ENCODE results near the gene ALDH1A1.

Gene ALDH1A1

DNA sequence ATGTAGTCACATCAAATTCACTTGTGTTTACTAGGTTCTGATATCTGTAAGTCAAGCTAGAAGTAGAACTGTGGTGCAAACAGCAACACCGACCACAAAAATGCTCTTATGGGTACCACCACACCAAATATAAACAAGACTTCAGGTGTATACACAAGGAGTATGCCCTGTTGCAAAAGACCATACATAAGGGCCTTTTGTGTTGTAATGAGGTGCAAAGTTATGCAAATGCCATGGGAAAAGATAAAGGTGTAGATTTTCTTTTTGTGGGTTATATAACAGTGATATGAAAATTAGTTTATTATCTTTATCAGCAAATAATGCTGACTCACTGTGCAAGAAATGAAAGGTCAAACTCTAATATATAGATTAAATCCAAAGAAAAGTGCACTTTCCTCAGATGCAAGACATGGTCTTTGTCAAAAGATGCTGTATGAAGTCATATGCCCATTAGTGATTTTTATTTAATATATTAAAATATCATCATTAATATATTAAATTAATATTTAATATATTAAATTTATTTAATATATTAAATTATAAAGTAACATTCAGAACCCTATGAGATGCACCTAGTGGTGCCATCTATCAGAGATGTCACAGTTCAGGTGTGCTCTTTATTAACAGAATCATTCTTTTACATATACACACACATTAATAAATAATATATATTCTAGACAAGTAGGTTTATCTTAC is 26.7 kb upstream of the ALDH1A1 start:
- peak; percentile 6 for FAIRE-seq

DNA sequence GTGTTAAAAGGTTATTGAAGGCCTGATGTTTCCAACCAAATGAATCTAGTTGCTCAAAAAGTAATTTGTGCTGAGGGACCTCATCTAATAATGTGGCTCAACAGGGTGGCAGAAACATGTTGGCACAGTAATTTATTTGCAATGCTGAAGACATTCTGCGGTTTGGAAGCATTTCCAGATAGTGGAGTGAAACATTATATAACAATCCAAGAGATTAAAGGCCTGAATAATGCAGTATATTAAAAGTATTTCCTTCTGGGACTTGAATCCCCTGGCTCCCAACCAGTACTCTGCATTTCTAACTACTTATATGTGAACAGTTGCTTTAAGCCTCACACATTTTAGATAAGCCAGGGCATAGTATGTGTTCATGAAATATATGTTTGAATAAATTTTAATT is 25.9 kb upstream of the ALDH1A1 start:
- no peak for FAIRE-seq

DNA sequence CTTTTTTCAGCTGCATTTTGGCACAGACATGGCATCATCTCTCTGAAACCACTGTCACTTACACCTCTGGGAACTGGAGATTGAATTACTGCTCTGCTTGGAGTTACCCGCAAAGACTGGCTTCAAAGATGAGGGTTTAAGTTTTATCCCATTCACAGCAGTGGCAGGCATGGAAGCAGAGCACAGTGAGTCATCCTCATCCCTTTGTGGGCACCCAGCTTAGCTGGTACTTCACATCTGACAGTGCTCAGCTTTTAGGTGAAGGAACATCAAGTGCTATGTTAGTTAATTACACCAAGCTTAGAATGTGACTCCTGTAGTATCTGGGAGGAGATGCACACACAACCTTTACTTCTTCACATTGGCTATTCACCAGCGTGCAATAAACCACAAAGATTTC is 24.8 kb upstream of the ALDH1A1 start:
- FAIRE-seq: no peak

DNA sequence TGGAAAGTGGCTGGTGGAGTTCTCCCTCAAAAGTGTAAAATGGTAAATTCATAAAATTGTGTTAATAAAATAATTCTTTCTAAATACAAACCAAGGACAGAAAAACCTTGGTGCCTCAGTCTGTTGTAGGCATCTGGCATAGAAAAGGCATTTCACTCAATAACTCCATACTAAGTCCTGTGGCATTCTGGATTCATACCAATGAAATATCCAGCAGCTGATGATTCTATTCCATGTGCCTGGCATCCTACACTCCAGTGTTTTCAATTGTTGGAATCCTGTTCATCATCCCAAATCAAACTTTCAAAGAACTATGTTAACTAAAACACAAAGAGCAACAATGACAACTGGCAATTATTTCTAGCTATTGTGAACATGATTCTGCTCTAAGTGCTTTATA is 21.6 kb upstream of the ALDH1A1 start:
- no peak for FAIRE-seq

DNA sequence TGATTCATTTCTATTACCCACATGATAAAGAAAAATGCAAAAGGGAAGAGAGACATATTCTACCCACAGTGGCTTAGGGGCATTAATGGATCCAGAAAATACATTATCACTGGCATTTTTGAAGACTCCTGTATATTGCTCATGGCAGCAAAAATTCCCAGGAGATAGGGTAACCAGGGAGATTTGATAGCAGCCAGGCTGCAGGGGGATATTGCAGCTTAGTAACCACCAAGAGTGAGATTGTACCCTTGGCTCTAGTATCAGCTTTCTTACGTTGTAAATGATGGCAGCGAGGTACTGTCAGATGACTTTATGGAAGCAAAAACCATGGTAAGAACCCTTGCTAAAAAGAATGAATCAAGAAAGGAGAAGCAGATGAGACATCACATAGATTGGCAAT is 19.8 kb upstream of the ALDH1A1 start:
- no peak for FAIRE-seq

DNA sequence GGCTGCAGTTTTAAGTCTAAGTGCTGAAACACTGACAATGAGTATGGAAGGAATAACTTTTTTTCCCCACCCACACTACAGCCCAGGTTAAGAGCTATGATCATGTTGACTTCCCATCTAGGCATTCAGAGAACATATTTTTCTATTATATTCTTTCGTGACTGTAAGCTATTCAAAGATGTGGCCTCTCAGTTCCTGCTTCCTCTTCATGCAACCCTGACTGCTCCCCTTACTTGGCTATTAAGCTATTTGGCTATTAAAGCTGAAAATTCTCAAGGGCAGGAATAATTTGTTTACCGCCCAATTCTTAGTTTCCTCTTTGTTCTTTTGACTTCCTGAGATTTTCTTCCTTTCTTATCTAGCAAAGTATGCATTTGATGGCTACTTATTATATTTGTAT is 18.6 kb upstream of the ALDH1A1 start:
- FAIRE-seq: no peak

DNA sequence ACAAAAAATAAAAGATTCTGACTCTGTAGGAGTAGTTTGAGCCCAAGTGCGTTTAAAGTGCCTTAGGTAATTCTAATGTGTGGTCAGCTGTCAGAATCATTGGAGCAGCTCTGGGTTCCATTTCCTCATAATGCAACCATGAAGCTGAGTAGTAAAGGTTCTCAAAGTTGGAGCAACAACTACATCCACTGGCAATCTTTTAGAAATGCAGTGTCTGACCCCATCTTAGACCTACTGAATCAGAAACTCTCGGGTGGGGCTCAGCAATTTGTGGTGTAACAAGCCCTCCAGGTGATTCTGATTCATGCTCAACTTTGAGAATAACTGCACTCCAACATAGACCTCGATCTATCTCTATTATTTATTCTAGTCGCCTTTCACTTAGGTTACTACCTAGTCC is 7.6 kb upstream of the ALDH1A1 start:
- FAIRE-seq: no peak

DNA sequence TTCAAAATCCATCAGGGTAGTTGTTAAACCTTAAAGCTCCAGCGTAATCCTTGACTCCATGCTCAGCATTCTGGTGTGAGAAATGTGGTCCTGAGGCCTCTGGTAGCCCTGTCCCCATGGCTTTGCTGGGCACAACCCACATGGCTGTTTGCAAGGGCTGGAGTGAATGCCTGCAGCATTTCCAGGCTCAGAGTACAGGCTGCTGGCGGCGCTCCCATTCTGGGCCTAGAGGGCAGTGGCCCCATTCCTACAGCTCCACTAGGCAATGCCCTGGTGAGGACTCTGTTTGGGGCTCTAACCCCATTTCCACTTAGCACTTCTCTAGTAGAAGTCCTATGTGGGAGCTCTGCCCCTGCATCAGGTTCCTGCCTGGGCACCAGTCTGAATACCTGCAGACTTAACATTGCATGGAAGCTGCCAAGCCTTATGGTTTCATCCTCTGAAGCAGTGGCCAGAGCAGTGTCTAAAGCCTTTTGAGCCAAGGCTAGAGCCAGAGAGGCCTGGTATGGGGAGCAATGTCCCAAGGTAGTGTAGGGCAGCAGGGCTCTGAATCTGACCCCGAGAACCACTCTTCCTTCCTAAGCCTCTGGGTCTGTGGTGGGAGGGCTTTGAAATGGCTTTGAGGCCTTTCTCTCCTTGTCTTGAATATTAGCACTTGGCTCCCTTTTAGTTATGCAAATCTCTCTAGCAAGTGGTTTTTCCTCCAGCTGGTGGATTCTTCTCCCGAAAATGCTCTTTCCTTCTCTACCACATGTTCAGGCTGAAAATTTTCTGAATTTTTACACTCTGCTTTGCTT is 5.8 kb upstream of the ALDH1A1 start:
- FAIRE-seq: no peak

DNA sequence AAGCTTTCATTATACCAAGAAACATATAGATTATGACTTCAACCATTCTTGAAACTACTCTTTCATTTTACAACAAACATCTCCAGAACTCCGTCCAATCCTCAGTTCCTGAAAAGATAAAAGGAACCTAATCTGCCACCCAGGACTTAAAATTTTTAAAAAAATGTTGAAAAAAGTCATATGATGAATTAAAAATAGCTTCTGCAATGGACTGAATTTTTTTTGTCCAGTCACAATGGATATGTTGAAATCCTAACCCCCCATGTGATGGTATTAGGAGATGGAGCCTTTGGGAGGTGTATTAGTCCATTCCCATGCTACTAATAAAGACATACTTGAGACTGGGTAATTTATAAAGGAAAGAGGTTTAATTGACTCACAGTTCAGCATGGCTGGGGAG is 2.7 kb upstream of the ALDH1A1 start:
- no peak for FAIRE-seq

DNA sequence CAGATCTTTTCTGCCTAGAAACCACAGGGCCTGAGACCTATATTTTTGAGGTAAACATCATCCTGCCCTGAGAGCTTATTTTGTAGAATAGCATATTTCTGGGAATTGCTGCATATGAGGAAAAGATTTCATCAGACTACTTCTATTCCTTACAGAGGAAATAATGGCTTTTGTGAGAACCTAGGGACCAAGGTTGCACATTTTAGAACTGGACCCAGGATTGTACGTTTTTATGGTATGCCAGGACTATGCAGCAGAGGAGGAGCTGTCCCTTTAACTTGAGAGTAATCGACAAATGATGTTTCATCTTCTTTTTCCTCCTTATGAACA is 2.2 kb upstream of the ALDH1A1 start:
- FAIRE-seq: no peak

DNA sequence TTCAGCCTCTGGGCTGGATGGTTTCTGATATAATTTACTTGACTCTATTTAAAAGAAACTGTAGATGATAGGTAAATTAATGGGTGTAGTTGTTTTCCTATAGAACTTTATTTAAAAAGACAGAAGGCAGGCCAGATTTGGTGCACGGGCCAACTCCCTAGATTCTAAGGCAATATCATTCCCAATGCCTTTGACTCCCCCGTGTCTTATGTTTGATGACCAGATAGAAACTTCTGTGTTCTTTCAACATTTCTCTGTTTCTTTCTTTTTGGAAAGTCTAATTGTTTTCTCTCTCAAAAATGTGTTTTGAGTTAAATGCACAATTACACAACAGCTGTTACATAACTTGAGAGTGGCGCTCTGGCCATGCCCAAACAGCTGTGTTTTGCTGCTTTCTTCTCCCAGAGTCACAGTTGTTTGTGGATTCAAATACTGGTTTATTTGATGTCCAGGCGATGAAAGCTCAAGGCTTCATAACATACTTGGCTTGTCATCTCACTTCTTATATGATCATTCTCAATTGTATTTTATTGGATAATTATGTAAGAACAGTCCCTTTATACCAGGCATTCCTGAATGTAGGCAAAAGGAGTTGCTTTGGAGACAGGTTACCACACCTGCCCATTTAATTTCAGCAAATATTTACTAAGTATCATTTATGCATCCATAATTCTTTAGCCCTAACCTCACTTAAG is 1.7 kb upstream of the ALDH1A1 start:
- FAIRE-seq: no peak

DNA sequence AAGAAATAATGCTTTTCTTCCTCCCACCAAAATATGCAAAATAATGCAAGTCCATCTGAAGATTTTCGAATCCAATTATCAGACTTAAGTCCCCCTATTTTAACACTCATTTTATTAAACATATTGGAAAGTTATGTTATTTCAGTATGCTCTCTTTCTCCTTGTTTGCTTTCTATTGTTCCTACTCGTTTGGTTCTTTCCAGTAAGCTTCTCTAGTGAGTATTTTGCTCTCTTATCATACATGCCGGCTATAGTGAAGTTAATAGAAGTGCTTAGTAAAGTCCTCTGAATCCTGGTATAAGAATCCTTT is 517 bp downstream of the ALDH1A1 start:
- FAIRE-seq: no peak

DNA sequence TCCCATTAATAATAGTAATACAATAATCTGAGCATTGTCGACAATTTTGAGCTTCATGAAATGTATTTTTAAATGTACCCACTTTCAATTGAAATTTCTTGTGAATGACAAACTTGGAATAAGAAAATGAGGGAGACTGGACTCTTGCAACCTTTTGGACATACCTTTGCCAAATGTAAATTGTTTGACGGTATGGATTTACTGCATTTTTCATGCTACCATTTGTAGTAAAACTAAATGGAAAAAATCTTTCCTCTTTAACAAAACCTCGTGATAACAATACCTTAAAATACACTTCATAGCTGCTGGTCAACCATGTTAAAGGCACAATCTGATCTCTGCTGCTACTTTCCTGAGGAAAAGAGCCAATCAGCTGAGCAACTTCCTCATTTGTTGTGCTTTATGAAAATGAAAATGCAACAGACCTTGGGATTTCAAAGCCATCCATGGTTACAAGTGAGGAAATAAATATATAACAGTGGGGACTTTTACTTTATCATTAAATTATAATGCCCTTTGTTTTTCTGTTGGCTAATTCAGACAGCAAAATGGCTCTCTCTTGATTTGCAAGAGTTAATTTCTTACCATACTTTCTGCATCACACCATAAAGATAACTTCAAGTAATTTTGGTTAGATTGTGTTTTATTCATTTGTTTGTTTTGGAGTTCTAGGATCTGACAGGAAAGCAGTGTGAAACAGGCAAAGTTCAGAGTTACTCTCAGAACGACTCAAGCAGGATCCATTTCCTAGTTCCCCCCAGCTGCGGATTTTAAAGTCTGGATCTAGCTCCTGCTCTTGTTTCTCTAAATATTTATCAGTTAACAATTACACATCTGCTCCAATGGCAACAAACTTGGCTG is 1.1 kb downstream of the ALDH1A1 start:
- no peak for FAIRE-seq

DNA sequence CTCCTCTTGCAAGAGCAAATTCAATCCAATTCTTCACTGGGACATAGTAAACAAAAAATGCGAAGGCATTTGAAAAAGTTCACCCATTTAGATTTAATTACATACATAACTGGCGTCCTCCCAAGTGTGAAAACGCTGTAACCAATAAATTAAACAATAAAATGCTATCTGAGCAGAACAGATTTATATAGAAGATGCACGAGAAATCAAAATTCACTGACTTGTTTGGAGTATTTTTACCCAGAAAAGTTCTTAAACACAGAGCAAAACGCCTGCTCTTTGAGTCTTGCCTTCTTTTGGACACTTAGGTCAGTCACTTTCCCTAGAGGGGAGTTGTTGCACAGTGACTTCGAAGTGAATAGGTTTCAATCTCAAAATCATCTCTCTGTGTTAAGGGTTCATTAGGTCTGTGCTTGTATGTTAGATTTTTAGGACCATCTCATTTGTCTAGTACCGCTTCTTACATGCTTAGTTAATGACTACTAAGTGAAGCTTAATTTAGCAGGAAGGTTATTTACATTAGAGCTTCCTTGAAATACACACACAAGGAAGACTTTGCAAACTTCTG is 1.9 kb downstream of the ALDH1A1 start:
- FAIRE-seq: no peak

DNA sequence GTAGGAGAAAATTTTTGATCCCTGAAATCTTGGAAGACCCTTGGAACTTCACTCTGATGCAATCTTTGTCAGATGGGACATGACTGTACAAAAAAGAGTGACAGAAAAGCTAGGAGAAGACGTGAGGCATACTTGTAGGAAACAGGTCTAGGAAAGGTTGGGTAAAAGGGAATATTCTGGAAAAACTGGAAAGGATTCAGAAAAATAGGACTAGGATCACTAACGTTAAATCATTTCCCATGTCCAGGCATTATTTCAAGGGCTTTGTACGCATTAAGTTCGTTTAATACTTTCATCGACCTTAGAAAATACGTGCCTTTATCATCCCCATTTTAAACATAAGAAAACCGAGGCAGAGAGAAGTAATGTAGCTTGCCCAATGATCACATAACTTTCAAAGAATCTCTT is 2.9 kb downstream of the ALDH1A1 start:
- FAIRE-seq: no peak

DNA sequence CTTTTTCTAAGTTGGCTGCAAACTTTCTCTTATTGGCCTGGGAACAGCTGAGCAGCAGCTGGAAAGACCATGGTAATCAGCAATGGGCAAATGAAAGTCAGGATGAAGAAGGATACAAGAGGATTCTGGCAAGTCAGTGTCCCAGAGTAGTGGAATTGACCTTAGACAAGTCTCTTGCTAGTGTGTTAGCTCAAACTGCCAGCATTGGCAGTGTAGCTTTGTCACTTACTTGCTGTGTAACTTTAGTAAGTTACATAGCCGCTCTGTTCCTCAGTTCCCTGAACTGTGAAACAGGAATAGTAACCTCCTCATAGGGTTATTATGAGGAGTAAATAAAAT is 3.6 kb downstream of the ALDH1A1 start:
- FAIRE-seq: no peak

DNA sequence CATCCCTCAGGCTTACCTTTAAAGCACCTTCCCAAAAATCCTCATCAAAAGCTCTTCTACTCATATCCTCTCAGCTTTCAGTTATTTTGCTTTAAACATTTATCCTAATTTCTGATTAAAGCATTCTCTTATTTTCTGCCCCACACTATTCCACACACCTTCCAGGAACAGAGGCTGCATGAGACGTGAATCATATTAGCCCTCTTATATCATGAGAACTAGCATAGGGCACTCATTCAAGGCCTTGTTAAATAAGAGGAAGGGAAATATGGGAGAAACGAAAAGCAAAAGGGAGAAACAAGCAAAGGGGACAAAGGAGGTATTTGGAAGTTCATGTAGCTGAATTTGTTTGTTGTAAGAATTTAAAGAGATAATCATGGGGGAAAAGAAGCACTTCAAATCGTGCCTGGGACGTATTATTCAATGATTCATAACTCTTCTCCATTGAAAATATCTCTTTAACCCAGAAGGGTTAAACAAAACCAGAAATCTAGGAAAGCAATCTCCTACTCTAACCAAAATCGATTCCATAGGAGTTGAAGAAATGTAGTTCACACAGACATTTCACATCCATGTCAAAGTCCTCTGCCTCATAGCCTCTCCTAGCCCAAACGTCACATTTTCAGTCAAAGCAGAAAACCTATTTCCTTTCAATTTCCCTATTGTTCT is 4.1 kb downstream of the ALDH1A1 start:
- no peak for FAIRE-seq

DNA sequence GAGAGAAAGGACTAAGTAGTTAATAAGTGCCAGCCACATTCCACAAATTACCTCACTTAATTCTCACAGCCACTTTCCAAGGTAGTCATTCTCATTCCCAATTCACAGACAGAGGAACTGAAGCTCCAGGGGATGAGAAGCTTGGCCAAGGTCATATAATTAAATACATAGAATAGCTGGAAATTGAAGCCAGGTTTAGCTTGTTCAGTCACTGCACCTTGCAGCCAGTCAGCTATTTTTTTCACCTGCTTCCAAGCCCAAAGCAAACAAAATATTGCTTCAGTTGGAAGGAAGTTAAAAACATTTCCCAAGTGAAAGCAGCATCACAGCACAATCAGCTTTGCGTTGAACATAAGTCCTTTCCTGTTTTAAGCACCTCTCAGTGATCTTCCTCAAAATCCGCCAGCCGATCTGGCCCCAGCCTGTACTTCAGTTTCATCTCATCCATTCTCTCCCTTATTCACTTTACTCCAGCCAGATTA is 4.8 kb downstream of the ALDH1A1 start:
- FAIRE-seq: no peak

DNA sequence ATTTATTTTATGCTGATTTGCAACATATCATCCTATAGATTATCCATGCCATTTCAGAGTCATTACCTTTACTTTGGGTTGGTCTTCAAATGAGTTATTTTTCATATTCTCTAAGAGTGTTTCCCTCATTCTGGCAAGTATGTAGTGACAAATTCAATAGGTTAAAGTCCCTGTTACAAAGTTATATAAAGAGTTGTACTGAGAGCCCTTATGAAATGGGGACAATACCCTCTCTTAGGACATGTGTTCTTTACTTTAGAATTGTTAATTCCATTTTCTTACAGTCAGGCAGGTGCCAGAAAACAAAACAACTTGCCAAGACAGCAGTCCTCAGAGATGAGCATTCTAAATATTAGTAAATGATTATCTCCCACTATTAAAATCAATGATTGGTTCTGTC is 6.0 kb downstream of the ALDH1A1 start:
- no peak for FAIRE-seq

DNA sequence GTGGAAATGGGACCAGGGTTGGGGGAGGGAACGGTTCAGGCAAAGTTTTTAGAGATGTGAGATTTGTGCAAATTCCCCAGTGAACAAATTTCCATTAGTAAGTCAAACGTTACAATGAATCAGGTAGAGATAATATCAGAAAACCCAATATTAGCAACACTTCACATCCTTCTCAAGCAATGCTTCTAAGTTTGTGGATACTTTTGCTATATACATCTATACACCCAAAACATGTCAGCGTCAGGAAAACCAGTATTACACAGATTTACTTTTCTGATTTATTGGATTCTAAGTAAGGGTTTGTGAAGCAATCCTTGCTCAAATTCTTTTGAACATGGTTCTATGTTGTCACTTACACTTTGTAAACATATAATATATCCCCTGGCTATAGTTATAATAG is 6.5 kb downstream of the ALDH1A1 start:
- FAIRE-seq: no peak

DNA sequence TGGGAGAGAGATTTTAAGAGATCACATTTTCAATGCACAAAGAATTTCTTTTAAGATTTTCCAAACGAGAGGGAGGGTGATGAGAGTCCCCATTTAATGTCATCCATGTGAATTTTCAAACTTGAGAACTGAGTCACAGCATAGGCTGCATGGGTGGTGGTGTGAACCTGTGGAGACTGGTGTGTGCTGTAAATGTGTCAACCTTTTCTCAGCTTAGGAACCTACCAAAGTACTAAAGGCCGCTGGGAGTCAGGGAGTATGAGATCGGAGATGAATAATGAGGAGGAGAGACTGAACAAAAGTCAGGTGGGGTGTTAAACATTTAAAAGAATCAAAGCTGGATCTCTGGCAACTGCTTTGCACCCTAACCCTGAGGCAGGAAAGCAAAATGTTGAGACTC is 7.5 kb downstream of the ALDH1A1 start:
- no peak for FAIRE-seq

DNA sequence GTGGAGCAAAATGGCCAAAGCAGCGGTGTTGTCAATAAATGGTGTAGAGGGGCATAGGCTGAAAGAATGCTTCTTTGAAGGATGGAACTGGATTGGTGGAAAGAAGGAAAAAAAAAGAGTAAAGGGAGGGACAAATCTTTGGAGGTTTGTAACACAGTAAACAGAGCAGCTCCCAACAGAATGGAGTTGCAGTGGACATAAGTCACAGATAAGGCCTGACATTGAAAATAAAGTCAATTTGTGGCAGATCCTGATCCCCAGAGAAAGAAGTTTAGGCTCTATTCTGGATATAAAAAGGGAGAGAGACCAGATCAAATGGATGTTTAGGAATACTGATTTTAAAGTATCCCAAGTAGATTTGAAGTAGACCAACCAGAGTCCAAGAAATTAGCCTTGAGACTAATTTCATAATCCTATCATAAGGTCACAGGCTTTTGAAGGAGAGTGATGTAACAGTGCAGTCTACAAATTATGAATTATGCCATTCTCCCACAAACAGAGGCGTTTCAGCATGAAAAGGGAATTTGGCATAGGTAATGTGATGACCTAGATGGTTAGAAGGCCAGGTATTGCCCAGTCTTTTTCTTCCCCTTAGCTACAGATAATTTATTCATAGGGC is 8.9 kb downstream of the ALDH1A1 start:
- FAIRE-seq: no peak

Measured in G401.6 (cell line).